Measurements from ENCODE around the gene SALL2. TPM values are rescaled to one million over a fixed set of nuclear protein-coding genes. Genes with fewer than 3 reads are reported as not detected.

Gene SALL2
- total RNA-seq, 1 experiment from 2014 or later: 1.5 TPM

- TF ChIP-seq TCF7L2 (IDR thresholded peaks at IDR 0.05; ENCODE audit: low read depth, low read length) (no peak), SIN3A (IDR thresholded peaks at IDR 0.05; ENCODE audit: borderline replicate concordance, insufficient read depth, low read depth, low read length) (no peak), POLR2AphosphoS5 (IDR thresholded peaks at IDR 0.05; ENCODE audit: low read depth, low read length) (no peak)
- TF ChIP-seq, protein P1, sequence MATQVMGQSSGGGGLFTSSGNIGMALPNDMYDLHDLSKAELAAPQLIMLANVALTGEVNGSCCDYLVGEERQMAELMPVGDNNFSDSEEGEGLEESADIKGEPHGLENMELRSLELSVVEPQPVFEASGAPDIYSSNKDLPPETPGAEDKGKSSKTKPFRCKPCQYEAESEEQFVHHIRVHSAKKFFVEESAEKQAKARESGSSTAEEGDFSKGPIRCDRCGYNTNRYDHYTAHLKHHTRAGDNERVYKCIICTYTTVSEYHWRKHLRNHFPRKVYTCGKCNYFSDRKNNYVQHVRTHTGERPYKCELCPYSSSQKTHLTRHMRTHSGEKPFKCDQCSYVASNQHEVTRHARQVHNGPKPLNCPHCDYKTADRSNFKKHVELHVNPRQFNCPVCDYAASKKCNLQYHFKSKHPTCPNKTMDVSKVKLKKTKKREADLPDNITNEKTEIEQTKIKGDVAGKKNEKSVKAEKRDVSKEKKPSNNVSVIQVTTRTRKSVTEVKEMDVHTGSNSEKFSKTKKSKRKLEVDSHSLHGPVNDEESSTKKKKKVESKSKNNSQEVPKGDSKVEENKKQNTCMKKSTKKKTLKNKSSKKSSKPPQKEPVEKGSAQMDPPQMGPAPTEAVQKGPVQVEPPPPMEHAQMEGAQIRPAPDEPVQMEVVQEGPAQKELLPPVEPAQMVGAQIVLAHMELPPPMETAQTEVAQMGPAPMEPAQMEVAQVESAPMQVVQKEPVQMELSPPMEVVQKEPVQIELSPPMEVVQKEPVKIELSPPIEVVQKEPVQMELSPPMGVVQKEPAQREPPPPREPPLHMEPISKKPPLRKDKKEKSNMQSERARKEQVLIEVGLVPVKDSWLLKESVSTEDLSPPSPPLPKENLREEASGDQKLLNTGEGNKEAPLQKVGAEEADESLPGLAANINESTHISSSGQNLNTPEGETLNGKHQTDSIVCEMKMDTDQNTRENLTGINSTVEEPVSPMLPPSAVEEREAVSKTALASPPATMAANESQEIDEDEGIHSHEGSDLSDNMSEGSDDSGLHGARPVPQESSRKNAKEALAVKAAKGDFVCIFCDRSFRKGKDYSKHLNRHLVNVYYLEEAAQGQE (IDR thresholded peaks at IDR 0.05; ENCODE audit: insufficient read depth in 1 of 2, low read depth in 2 of 2, low read length in 1 of 2): no peak
- TF ChIP-seq, protein P2, sequence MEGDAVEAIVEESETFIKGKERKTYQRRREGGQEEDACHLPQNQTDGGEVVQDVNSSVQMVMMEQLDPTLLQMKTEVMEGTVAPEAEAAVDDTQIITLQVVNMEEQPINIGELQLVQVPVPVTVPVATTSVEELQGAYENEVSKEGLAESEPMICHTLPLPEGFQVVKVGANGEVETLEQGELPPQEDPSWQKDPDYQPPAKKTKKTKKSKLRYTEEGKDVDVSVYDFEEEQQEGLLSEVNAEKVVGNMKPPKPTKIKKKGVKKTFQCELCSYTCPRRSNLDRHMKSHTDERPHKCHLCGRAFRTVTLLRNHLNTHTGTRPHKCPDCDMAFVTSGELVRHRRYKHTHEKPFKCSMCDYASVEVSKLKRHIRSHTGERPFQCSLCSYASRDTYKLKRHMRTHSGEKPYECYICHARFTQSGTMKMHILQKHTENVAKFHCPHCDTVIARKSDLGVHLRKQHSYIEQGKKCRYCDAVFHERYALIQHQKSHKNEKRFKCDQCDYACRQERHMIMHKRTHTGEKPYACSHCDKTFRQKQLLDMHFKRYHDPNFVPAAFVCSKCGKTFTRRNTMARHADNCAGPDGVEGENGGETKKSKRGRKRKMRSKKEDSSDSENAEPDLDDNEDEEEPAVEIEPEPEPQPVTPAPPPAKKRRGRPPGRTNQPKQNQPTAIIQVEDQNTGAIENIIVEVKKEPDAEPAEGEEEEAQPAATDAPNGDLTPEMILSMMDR (IDR thresholded peaks at IDR 0.05): no peak
- H3K4me3 ChIP-seq (ENCODE audit: low read depth in 2 of 2, low read length in 2 of 2): no peak overlapping the region
- H3K27ac ChIP-seq (ENCODE audit: low read length): no peak overlapping the region
- ChIA-PET CTCF (no interaction called here), POLR2A (no interaction called here)
- DNase-seq (ENCODE audit: low read depth, low spot score) (no peak), ATAC-seq (no peak)
- H3K27me3 ChIP-seq (ENCODE audit: control insufficient read depth, insufficient read depth, low read length): no peaks in the 10 kb centered on the region; the same call in 1 of the 2 replicates
- no peaks in the 10 kb centered on the region for H3K36me3 ChIP-seq (ENCODE audit: control insufficient read depth, insufficient read depth, low read length)
- in situ Hi-C loops (cut with HindIII; ENCODE audit: low pct_unique_long_range_greater_than_20kb, low sequenced_read_pairs): no loop called here
- no peaks in the 10 kb centered on the region for H3K4me1 ChIP-seq (ENCODE audit: control insufficient read depth, insufficient read depth, low read length)
- intact Hi-C loops (cut with micrococcal nuclease; ENCODE audit: unreplicated experiment): no loop called here
- BruUV-seq (replicated peaks): no TSS peak
- no peaks in the 10 kb centered on the region for H3K9me3 ChIP-seq (ENCODE audit: control insufficient read depth, insufficient read depth, low read depth, low read length)
These were observed 17.4 kb upstream of the SALL2 start for GRCh38 chr14:21543521-21543960.

- POLR2A ChIA-PET: interaction anchor here (0.5 kb wide), 1 partner anchor 13 kb away, joined by 14 read pairs; no protein-coding TSS in a partner anchor
- ATAC-seq (no peak), DNase-seq (ENCODE audit: low read depth, low spot score) (no peak)
- in situ Hi-C loops (cut with HindIII; ENCODE audit: low pct_unique_long_range_greater_than_20kb, low sequenced_read_pairs): no loop called here
- H3K9me3 ChIP-seq (ENCODE audit: control insufficient read depth, insufficient read depth, low read depth, low read length): no peaks in the 10 kb centered on the region
- intact Hi-C loops (cut with micrococcal nuclease; ENCODE audit: unreplicated experiment): no loop called here
- H3K27ac ChIP-seq (ENCODE audit: low read length): no peak overlapping the region
- CTCF ChIA-PET: interaction anchor here (0.6 kb wide), 1 partner anchor 42 kb away, joined by 5 read pairs; no protein-coding TSS in a partner anchor
- H3K27me3 ChIP-seq (ENCODE audit: control insufficient read depth, insufficient read depth, low read length): no peaks in the 10 kb centered on the region; the same call in none of the 2 replicates
- peaks cover 3% of the 10 kb centered on the region; the same call in 1 of the 2 replicates for H3K4me1 ChIP-seq (ENCODE audit: control insufficient read depth, insufficient read depth, low read length)
- BruUV-seq (replicated peaks): no TSS peak
- H3K4me3 ChIP-seq (ENCODE audit: low read depth in 2 of 2, low read length in 2 of 2): no peak overlapping the region
- no peaks in the 10 kb centered on the region for H3K36me3 ChIP-seq (ENCODE audit: control insufficient read depth, insufficient read depth, low read length)
- TF ChIP-seq TCF7L2 (IDR thresholded peaks at IDR 0.05; ENCODE audit: low read depth, low read length): no peak
- TF ChIP-seq, protein P2 (IDR thresholded peaks at IDR 0.05): no peak
- TF ChIP-seq SIN3A (IDR thresholded peaks at IDR 0.05; ENCODE audit: borderline replicate concordance, insufficient read depth, low read depth, low read length): no peak
- no peak for TF ChIP-seq POLR2AphosphoS5 (IDR thresholded peaks at IDR 0.05; ENCODE audit: low read depth, low read length)
- TF ChIP-seq, protein P1 (IDR thresholded peaks at IDR 0.05; ENCODE audit: insufficient read depth in 1 of 2, low read depth in 2 of 2, low read length in 1 of 2): no peak
These were observed 15.4 kb upstream of the SALL2 start for GRCh38 chr14:21541413-21542074.
